ENCODE data around the gene KCTD17.

The KCTD17 gene

DNA sequence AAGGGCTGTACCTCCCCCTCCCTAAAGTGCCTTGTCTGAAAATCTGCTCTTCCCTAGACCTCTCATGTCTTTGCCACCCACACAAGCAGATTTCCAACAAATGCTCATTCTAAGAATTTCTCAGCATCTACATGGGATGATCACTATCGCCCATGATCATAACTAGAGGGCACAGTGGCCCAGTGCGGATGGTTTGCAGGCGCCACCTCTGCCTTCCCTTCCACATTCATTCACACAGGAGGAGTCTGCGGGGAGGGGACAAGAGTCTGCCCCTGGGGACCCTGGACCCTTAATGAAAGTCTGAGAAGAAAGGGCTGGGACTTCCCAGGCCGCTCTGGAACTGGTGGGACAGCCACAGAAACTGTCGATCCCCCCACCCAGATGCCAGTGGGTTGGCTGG, 28.9 kb downstream of the KCTD17 start:
- no peak for DNase-seq (ENCODE audit: low read depth)

DNA sequence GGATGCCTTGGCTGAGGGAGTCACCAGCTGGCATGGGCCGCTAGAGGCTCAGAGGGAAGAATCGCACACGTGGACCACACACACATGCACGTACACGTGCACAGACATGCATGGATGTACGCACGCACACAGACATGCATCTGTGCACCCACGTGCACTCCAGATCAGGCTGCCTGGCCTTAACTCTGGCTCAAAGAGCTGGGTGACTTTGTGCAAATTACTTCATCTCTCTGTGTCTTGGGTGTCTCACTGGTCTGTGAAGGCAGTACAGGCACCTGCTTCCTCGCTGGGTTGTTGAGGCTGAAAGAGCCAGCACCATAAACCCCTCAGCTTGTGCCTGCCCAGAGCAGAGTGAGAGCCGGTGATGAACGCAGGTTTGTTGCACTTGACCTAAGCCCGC, 29.3 kb downstream of the KCTD17 start:
- DNase-seq (ENCODE audit: low read depth) = no peak

DNA sequence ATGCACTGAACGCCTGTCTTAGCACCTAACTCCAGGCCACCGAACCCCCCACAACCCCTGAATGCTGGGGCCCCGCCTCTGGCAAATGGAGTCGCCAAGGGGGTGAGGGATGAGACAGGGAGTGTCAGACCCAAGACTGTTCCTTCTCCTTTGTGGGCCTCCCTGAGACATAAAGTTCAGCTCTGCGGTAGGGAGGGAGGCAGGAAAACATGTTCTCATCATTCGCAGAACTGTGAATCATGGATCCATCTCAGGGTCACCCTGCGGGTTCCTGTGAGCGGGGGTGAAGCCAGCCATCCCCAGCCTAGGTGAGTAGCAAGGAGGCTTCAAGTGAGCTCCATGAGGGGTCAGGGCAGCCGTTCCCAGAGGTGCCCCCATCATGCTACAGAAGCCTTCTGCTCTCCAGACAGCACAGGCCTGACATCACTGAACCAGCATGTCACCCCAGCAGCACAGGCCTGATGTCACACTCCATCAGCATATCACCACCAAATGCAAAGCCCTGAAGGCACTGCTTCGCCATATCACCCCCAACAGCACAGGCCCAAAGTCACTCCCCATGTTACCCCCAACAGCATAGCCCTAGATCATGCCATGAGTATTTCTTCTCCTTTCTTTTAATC, 30.8 kb downstream of the KCTD17 start:
- no peak for DNase-seq (ENCODE audit: low read depth)

DNA sequence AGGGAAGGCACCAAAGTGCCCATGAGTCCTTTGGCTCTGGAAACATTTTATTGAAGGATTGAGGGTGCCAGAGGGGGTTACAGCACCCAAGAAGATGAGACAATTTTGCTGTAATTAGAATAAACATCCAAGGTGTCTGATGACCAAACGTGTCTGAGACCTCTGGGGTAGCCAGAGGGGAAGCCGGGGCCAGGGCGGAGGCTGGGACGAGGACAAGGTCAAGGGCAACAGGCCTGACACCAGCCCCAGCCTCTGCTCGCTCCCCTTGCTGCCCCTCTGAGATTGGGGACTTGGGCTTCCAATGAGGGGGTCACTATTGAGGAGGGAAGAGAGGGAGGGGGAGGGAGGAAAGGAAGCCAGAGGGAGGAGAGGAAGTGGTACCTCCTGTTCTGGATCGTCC, 32.4 kb downstream of the KCTD17 start:
- no peak for DNase-seq (ENCODE audit: low read depth)

DNA sequence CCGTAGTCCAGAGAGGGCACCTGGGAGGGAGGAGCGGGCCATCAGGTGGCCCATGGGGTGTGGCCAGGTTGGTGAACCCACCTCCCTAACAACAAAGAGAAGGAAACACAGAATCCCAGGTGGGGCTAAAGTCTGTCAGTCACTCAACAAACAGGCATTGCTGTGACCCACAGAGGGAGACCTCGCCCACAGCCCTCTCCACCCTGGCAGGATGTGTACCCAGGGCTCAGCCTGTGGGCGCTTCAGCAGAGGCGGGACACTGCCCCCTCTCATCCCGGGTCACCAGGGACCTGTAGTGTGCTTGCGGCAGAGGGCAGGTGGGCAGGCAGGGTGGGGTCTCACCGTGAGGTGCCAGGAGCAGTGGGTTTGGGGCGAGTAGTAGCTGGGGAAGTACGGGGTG, 32.8 kb downstream of the KCTD17 start:
- DNase-seq (ENCODE audit: low read depth) = no peak

DNA sequence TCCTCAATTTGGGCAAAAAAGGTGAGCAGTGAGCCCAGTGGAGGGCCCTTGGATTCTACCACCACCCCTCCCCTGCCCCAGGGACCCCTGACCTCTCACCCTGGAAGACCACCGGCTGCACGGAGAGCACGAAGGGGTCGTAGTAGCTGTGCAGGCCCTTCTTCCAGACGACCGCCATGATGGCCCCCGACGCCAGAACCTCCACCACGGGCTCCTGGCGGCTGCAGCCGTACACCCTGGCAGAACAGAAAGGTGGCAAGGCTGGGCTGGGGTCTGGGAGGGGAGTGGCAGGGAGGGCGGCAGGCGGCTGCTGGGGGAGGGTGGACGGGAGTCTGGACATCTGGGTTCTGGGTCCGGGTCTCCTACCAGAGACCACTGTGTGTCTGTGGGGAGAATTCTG, 34.6 kb downstream of the KCTD17 start:
- DNase-seq (ENCODE audit: low read depth) = no peak

DNA sequence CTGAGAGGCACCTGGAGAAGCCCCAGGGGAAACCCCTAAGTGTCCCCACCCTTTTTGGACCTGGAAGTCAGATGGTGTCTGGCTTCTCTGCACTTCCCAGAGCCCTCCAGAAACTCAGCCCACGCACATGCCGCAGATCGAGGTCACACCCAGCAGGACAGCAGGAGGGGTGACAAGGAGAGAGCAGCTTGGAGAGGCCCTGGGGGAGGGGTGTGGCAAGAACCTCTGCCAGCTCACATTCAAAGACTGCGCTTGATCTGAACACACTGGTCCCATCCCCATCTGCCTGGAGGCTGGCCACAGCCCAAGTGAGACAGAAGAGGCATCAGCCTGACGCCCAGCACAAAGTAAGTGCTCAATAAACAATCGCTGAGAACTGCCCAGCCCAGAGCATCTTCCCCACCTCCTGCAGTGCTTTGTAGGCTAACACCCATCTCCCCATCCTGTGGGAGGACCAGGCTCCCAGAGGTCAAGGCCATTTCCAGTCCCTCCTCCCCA, 36.6 kb downstream of the KCTD17 start:
- DNase-seq (ENCODE audit: low read depth) = no peak

DNA sequence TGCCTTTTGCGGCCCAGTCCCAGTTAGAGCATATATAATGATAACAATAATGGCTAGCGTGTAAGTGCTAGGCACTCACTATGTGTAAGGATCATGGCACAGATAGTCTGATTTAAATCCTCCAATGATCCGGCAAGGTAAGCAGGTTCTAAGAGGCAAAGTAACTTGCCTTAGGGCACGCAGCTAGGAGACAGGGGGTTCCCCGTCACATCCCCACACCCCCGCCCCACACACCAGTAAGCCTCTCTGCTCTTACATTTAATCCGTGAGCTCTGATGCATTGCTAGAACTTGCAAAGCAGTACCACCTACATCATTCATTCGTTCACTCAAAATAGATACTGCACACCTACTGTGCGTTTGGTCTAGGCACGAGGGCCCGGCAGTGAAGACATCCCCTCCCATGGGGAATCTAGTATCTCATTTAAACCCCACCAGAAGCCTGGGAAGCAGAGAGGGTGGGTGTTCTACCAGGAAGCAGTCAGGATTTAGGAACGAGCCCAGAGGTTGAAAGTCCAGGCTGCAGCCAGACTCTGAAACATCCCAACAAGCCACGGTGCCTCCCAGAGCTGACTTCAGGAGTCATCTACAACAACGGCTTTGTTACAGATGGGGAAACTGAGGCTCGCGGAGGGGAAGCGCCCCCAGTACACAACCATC, 37.3 kb downstream of the KCTD17 start:
- no peak for DNase-seq (ENCODE audit: low read depth)

DNA sequence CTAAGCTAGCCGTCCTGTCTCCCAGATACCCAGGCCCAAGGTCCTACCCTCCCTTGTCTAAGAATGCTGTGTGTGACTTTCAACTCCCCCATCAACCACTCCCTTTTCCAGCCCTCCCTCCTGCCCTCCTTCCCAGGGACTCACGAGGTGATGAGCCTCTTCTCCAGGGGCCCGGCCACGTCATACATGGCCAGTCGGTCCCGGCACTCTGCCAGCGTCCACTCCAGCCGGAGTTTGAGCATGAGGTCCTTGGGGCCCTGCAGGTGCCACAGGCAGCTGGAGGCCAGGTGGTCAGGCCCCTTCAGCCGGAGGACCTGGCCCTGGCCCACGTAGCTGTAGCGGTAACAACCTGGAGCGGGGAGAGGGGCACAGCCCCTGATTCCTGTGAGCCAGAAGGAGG, 37.9 kb downstream of the KCTD17 start:
- no peak for DNase-seq (ENCODE audit: low read depth)

DNA sequence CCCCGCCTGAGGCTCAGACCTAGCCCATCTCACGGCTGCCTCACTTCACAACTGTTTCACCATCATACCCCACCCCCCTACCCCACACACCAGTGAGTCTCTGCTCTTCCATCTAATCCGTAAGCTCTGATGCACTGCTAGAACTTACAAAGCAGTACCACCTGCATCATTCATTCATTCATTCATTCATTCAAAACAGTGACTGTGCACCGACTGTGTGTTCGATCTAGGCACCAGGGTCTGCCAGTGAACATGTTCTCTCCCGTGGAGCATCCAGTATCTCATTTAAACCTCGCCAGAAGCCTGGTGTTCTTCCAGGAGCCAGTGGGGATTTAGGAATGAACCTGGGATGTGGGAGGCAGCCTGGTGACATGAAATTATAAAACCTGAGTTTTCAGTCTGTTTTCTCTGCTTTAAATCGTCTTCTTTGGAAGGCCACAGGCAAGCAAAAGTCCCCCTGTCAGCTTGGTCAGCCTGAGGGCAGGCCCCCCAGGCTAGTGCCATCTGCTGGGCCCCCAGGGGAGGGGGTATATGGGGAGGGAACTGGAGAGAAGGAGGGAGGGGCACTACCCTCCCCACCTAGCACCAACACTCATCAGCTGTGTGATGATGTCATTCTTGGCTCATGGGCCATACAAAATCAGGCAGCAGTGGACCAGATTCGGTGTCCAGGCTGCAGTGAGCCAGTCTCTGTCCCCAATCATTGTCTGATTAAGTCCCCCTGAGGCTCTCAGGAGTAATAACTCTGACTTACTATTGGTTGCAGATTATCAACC, 39.6 kb downstream of the KCTD17 start:
- no peak for DNase-seq (ENCODE audit: low read depth)

DNA sequence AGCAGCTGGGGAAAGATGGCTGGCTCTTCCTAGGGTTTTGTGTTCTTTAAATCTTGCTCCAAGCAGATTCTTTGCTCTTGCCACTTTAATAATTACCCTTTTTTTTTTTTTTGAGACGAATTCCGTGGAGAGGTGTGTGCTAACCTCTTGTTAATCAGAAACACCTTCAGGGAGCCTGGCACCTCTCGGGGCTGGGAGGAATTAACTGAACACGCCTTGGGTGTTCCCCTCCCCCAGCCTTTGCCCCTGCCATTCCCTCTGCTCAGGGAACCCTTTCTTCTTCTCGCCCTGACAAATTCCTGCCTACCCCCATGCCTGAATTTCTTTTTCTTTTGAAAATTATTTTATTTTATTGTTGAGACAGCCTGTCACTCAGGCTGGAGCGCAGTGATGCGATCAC, 40.5 kb downstream of the KCTD17 start:
- no peak for DNase-seq (ENCODE audit: low read depth)

DNA sequence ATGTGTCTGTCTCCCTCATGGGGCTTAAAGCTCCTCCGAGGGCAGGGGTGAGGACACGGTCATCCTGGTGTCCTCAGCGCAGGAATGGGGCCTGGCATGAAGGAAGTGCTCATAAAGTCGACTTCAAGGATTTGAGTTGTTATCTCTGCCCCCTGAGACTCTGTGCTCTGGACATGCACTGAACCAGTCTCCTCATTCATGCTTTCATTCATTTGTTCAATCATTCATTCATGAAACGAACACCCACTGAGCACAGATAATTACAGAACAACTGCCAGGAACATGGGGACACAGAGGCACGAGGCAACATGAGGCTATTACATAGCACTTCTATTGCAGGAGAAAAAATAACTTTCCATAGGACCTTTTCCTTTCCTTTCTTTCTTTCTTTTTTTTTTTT, 41.5 kb downstream of the KCTD17 start:
- DNase-seq (ENCODE audit: low read depth) = no peak

DNA sequence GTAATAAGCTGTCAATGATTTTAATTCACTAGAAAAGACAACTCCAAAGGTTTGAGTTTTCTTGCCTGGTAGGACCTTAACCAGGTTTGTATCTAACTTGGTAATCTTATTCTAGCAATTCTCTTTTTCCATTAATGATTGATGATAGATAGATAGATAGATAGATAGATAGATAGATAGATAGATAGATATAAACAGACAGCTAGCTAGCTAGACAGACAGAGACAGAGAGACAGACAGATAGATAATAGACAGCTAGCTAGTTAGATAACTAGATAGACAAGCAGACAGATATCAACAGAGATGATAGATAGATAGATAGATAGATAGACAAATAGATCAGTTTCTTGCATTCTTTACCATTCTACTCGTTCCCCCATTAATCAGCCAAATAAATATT, 42.7 kb downstream of the KCTD17 start:
- DNase-seq (ENCODE audit: low read depth) = no peak

DNA sequence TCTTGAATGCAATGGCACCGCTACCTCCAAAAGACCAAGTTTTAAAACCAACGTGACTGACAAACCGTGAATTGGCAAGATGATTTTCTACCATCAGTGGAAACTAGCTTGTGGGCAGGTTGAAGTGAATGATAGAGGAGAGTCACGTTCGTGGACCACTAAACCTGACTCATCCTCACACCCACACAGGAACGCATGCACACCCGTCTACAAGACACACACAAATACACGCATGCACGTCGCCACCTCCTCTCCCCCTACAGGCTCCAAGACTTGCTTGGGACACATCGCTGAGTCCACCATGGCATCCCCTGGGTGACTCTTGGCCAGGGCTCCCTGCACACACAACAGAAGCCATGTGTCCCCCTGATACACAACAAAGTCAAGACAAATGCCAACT, 43.6 kb downstream of the KCTD17 start:
- DNase-seq (ENCODE audit: low read depth) = peak; percentile 47

DNA sequence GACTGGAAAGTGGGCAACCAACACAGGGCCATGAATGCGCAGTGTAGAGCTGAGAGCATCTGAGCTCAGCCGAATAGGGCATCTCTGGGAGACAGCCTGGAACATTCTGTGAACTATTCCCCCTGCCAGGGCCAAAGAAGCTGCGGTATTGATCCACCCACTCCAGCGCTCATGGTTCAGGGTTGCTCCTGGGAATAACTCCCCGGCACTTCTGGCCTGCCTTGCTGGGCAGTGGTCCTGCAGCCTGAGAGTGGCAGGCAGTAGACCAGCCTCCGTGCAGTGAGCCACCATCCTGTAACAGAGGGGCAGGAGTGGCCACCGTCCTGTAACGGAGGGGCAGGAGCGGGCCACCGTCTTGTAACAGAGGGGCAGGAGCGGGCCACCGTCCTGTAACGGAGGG, 45.8 kb downstream of the KCTD17 start:
- no peak for DNase-seq (ENCODE audit: low read depth)

DNA sequence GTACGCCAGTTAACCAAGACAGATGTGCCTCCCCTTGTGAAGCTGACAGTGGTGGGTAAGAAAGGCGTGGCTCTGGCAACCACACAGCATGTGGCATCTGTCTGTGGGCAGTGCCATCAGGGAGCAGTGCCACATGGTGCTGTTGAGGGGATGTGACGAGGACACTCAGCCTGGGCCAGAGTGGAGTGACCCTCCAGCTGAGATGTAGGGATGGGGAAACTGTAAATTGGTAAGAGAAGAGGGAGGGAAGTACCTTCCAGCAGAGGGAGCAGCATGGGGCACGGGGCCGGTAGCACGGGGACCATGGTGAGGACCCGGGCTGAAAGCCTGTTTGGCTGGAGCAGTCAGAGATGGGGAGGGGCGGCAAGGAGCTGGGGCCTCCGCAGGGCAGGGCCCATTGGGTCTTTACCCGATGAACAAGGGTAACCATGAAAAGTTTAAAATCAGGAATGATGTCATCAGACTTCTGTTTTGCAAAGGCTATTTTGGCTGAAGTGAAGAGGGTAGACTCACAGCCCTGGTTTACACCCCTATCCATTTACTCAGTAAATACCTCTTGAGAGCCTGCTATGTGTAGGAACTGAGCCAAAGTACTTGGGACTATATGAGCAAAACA, 47.5 kb downstream of the KCTD17 start:
- no peak for DNase-seq (ENCODE audit: low read depth)

DNA sequence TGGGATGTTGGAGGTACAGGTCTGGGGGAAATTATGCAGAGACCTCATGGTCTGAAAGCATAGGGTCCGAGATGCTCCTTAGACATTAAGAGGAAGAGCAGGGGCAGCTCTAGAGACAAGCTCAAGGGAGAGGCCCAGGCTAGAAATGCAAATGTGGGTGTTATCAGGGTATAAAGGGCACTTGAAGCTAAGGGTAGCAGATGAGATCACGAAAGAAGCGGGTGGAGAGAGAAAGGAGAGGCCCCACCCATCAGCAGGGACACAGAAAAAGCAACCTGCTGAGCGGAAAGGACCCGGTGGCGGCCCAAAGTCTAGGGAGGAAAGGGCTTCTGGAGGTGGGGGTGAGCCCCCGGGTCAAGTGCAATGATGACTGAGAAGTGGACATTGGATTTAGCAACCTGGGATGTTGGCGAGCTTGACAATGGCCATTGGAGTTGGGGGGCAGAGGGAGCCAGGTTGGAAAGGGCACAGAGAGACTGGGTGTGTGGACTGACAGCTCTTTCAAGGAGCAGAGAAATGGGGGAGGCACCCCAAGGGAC, 49.1 kb downstream of the KCTD17 start:
- no peak for DNase-seq (ENCODE audit: low read depth)

DNA sequence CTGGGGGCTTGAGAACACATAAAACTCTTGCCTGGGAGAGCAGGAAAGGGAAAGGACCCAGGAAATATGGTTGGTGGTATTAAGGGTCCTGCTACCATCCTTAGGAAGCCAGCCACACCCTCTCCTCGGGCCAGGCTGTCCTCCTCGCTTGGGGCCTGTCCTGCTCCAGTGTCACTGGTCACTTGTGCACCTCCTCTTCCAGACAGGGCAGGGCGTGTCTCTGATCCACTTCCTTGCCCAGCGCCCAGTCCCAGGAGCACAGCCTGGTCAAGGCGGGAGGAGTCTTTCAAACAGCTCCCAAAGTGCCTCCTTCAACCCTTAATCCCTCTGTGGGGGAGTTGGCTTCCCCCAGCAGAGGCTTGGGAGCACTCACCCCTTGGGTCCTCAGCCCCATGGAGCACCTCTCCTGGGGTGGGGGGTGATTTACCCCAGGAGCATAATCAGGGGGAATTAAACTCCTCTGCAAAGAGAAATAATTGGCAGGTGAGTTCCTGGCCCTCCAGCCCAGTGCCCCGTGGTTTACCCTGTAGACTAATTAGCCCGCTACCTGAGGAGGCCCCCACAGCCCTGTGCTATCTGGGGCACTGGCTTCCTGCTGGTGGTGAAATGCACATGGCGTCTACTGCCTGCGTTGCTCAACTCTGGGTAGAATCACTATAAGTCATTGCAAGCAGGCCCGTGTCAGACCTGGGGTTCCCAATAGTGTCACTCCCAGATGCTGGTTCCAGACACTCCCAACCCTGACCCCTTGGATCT, 49.9 kb downstream of the KCTD17 start:
- DNase-seq (ENCODE audit: low read depth) = no peak

DNA sequence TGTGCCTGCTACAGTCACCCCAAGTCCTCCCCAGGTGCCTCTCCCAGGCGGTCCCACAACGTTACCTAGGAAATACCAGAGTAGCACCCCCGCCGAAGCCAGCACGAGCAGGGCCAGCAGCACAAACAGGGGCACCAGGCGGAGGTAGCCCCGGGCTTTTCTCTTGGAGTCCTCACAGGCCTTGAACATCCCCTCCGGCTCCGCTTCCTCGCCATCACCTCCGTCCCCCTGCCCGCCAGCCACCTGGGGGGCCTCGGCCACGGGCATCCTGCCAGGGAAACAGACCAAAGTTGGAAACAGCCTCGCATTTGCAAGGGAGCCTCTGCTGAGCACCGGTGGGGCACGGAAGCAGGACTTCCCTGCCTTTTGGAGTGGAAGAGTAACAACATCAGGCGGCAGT, 51.6 kb downstream of the KCTD17 start:
- no peak for DNase-seq (ENCODE audit: low read depth)

DNA sequence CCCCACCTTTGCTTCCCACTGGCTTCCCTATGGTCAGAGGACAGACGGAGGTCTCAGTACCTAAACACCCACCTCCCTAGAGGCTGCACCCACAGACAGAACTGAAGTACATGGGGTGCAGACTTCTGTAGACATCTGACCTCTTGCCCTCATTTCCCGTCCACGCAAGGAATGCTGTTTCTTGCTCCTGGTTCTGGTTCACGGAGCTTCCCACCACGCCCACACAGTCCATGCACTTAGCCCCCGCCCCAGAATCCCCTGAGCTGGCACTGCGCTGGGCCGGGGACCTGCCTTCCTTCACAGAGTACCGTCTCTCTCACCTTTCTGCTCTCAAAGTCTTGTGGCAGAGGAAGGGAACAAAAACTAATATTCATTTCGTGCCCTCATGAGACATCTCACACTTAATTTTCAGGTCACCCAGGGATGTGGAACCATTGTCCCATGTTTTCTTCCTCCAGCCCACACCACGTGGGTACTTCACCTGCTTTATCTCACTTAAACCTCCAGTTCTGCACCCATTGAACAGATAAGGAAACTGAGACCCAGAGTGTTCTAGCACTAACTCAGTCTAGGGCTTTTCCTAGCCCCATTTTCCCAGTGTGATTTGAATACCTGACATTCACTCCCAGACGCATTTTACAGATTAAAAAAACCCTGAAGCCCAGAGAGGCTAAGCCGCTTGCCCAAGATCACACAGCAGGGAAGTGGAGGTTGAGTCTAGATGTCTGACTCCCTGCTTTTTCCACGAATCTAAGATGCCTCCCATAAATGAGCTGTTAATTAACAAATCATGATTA, 52.3 kb downstream of the KCTD17 start:
- DNase-seq (ENCODE audit: low read depth) = no peak

DNA sequence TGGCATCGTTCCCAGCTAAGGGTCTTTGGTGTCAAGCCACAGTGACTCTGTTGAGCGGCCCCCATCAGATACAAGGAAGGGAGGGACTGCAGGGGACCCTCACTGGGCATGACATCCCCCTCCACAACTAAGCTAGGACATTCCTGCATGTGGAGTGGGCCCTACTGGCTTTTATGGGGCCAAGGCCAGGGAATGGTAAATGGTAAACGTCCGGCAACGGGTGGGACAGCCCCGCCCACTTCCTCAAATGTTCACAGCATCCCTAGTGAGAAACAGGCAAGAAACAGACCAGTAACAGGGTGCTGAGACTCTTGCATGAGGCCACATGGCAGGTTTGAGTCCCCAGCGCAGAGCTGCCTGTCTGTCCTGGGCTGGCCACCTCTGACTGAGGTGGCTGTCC, 53.6 kb downstream of the KCTD17 start:
- no peak for DNase-seq (ENCODE audit: low read depth)

Measured in stimulated activated CD8-positive, alpha-beta memory T cell treated with anti-CD3 and anti-CD28 coated beads, Interleukin-7, amount 100 ng/mL, for 24 hours (primary cell).